ENCODE data around the gene NAXE.

Gene NAXE

GRCh38 chr1:156641761-156642264, 50.2 kb downstream of the NAXE start, which contains the start of gene BCAN:
Gene BCAN (plus strand): TSS chr1:156642117. CDS start chr1:156646055, 3,938 bp downstream.
- Histone ChIP-seq H3F3A (ENCODE audit: insufficient read depth, low read length) (peaks cover 13% of the 10 kb centered on the region), H4K20me1 (ENCODE audit: insufficient read depth, low read length) (0 out of 2 replicates have a peak, but pooled peaks cover 7% of the 10 kb centered on the region), H3K9ac (ENCODE audit: low read length) (no peak within 1 kb of the TSS), H3K36me3 (replicated peaks; ENCODE audit: insufficient read depth, low read length) (0 out of 2 replicates have a peak, but pooled peaks cover 12% of the 10 kb centered on the region), H3K27ac (ENCODE audit: low read length) (no peak within 1 kb of the TSS), H3K27me3 (replicated peaks; ENCODE audit: insufficient read depth, low read length) (no peaks in the 10 kb centered on the region), H3K4me3 (ENCODE audit: low read length) (no peak within 1 kb of the TSS), H3K4me2 (ENCODE audit: low read depth, low read length) (no peak within 1 kb of the TSS), H3K9me2 (replicated peaks; ENCODE audit: insufficient read depth, low read length) (no peaks in the 10 kb centered on the region), H3K9me3 (replicated peaks; ENCODE audit: insufficient read depth, low read length) (no peaks in the 10 kb centered on the region), H3K79me2 (ENCODE audit: low read length) (no peaks in the 10 kb centered on the region), H2AFZ (ENCODE audit: low read length) (no peak within 1 kb of the TSS), H3K4me1 (ENCODE audit: low read length) (no peaks in the 10 kb centered on the region)
- DNase-seq: no peak
- TF ChIP-seq, protein P1, sequence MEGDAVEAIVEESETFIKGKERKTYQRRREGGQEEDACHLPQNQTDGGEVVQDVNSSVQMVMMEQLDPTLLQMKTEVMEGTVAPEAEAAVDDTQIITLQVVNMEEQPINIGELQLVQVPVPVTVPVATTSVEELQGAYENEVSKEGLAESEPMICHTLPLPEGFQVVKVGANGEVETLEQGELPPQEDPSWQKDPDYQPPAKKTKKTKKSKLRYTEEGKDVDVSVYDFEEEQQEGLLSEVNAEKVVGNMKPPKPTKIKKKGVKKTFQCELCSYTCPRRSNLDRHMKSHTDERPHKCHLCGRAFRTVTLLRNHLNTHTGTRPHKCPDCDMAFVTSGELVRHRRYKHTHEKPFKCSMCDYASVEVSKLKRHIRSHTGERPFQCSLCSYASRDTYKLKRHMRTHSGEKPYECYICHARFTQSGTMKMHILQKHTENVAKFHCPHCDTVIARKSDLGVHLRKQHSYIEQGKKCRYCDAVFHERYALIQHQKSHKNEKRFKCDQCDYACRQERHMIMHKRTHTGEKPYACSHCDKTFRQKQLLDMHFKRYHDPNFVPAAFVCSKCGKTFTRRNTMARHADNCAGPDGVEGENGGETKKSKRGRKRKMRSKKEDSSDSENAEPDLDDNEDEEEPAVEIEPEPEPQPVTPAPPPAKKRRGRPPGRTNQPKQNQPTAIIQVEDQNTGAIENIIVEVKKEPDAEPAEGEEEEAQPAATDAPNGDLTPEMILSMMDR (IDR thresholded peaks at IDR 0.05; ENCODE audit: low read length): no peak
- TF ChIP-seq EZH2 (optimal IDR thresholded peaks at IDR 0.05; ENCODE audit: low read depth, low read length): no peak
- TF ChIP-seq EZH2phosphoT487 (IDR thresholded peaks at IDR 0.05; ENCODE audit: low read length): no peak

GRCh38 chr1:156642265-156643048, 50.9 kb downstream of the NAXE start:
- peaks cover 13% of the 10 kb centered on the region for H3F3A ChIP-seq (ENCODE audit: insufficient read depth, low read length)
- no peak for DNase-seq
- no peaks in the 10 kb centered on the region for H3K27me3 ChIP-seq (replicated peaks; ENCODE audit: insufficient read depth, low read length)
- no peak overlapping the region for H3K4me3 ChIP-seq (ENCODE audit: low read length)
- H3K9me3 ChIP-seq (replicated peaks; ENCODE audit: insufficient read depth, low read length): no peaks in the 10 kb centered on the region
- H3K9me2 ChIP-seq (replicated peaks; ENCODE audit: insufficient read depth, low read length): no peaks in the 10 kb centered on the region
- no peak overlapping the region for H2AFZ ChIP-seq (ENCODE audit: low read length)
- H3K36me3 ChIP-seq (replicated peaks; ENCODE audit: insufficient read depth, low read length): 0 out of 2 replicates have a peak, but pooled peaks cover 13% of the 10 kb centered on the region
- H3K4me1 ChIP-seq (ENCODE audit: low read length): no peaks in the 10 kb centered on the region
- no peak overlapping the region for H3K9ac ChIP-seq (ENCODE audit: low read length)
- H3K27ac ChIP-seq (ENCODE audit: low read length): no peak overlapping the region
- H3K79me2 ChIP-seq (ENCODE audit: low read length): no peaks in the 10 kb centered on the region
- H4K20me1 ChIP-seq (ENCODE audit: insufficient read depth, low read length): 0 out of 2 replicates have a peak, but pooled peaks cover 7% of the 10 kb centered on the region
- no peak overlapping the region for H3K4me2 ChIP-seq (ENCODE audit: low read depth, low read length)
- TF ChIP-seq, protein P1 (IDR thresholded peaks at IDR 0.05; ENCODE audit: low read length): no peak
- TF ChIP-seq EZH2 (optimal IDR thresholded peaks at IDR 0.05; ENCODE audit: low read depth, low read length) (no peak), EZH2phosphoT487 (IDR thresholded peaks at IDR 0.05; ENCODE audit: low read length) (no peak)

GRCh38 chr1:156643049-156643777, 51.6 kb downstream of the NAXE start:
- H3K27ac ChIP-seq (ENCODE audit: low read length): no peak overlapping the region
- H3K27me3 ChIP-seq (replicated peaks; ENCODE audit: insufficient read depth, low read length): no peaks in the 10 kb centered on the region
- peaks cover 13% of the 10 kb centered on the region for H3F3A ChIP-seq (ENCODE audit: insufficient read depth, low read length)
- H2AFZ ChIP-seq (ENCODE audit: low read length): no peak overlapping the region
- H3K9ac ChIP-seq (ENCODE audit: low read length): no peak overlapping the region
- H3K79me2 ChIP-seq (ENCODE audit: low read length): no peaks in the 10 kb centered on the region
- no peaks in the 10 kb centered on the region for H3K9me2 ChIP-seq (replicated peaks; ENCODE audit: insufficient read depth, low read length)
- DNase-seq: no peak
- H3K4me2 ChIP-seq (ENCODE audit: low read depth, low read length): no peak overlapping the region
- 0 out of 2 replicates have a peak, but pooled peaks cover 13% of the 10 kb centered on the region for H3K36me3 ChIP-seq (replicated peaks; ENCODE audit: insufficient read depth, low read length)
- H3K4me1 ChIP-seq (ENCODE audit: low read length): no peaks in the 10 kb centered on the region
- H4K20me1 ChIP-seq (ENCODE audit: insufficient read depth, low read length): 0 out of 2 replicates have a peak, but pooled peaks cover 7% of the 10 kb centered on the region
- no peak overlapping the region for H3K4me3 ChIP-seq (ENCODE audit: low read length)
- TF ChIP-seq, protein P1 (IDR thresholded peaks at IDR 0.05; ENCODE audit: low read length): no peak
- no peak for TF ChIP-seq EZH2phosphoT487 (IDR thresholded peaks at IDR 0.05; ENCODE audit: low read length)
- no peak for TF ChIP-seq EZH2 (optimal IDR thresholded peaks at IDR 0.05; ENCODE audit: low read depth, low read length)
- no peaks in the 10 kb centered on the region for H3K9me3 ChIP-seq (replicated peaks; ENCODE audit: insufficient read depth, low read length)

Data from MM.1S (cell line).